Astrocyte (in vitro differentiated cells and primary cell): Measurements from ENCODE around the gene ALPI. TPM values are rescaled to one million over a fixed set of nuclear protein-coding genes. Genes with fewer than 3 reads are reported as not detected.

Experiments
- DNase-seq: peaks from one replicate; pipeline ENCODE4 v3.0.0-alpha.2; 2010; ENCODE audit warnings: low read depth
- FAIRE-seq: peaks from 2 replicates; lab custom pipeline; 2011; peaks lifted over from hg19 to GRCh38; lab: Jason Lieb, UNC
- H2AFZ ChIP-seq: 2 replicates; pipeline ENCODE4 v1.6.0; 2012; ENCODE audit warnings: low read depth, low read length, inconsistent platforms
- H3K27ac ChIP-seq: 2 replicates; pipeline ENCODE4 v1.5.1; 2011; ENCODE audit warnings: low read depth, low read length, inconsistent platforms
- H3K27me3 ChIP-seq: 2 replicates; pipeline ENCODE4 v1.6.0; 2011; ENCODE audit warnings: low read length, inconsistent platforms; ENCODE audit not compliant: insufficient read depth
- H3K36me3 ChIP-seq: 2 replicates; pipeline ENCODE4 v1.5.1; 2011; ENCODE audit warnings: low read length, inconsistent platforms; ENCODE audit not compliant: insufficient read depth
- H3K4me1 ChIP-seq: 2 replicates; pipeline ENCODE4 v1.5.1; 2011; ENCODE audit warnings: low read length, inconsistent platforms; ENCODE audit not compliant: insufficient read depth
- H3K4me2 ChIP-seq: 2 replicates; pipeline ENCODE4 v1.6.0; 2012; ENCODE audit warnings: low read length, inconsistent platforms
- H3K4me3 ChIP-seq: 2 replicates; pipeline ENCODE4 v1.5.1; 2011; ENCODE audit warnings: low read depth, mild to moderate bottlenecking, low read length, inconsistent platforms; ENCODE audit not compliant: insufficient read depth
- H3K79me2 ChIP-seq: 2 replicates; pipeline ENCODE4 v1.6.0; 2012; ENCODE audit warnings: mild to moderate bottlenecking, low read length, inconsistent platforms; ENCODE audit not compliant: insufficient read depth
- H3K9ac ChIP-seq: 2 replicates; pipeline ENCODE4 v1.6.0; 2012; ENCODE audit warnings: mild to moderate bottlenecking, low read length, inconsistent platforms
- H3K9me3 ChIP-seq: 2 replicates; pipeline ENCODE4 v1.5.1; 2012; ENCODE audit warnings: low read depth, mild to moderate bottlenecking, low read length, inconsistent platforms; ENCODE audit not compliant: insufficient read depth
- H4K20me1 ChIP-seq: 2 replicates; pipeline ENCODE4 v1.6.0; 2012; ENCODE audit warnings: low read length, inconsistent platforms; ENCODE audit not compliant: insufficient read depth
- H3K27ac Mint-ChIP-seq: one replicate; pipeline ENCODE4 v1.8.0; 2021; ENCODE audit warnings: mild to moderate bottlenecking, mixed read lengths; ENCODE audit not compliant: unreplicated experiment
- H3K27me3 Mint-ChIP-seq: one replicate; pipeline ENCODE4 v1.8.0; 2021; ENCODE audit warnings: low read depth, mixed read lengths; ENCODE audit not compliant: unreplicated experiment
- H3K36me3 Mint-ChIP-seq: one replicate; pipeline ENCODE4 v1.8.0; 2021; ENCODE audit warnings: low read depth, mixed read lengths; ENCODE audit not compliant: unreplicated experiment
- H3K4me1 Mint-ChIP-seq: one replicate; pipeline ENCODE4 v1.8.0; 2021; ENCODE audit warnings: low read depth, mixed read lengths; ENCODE audit not compliant: unreplicated experiment
- H3K4me3 Mint-ChIP-seq: one replicate; pipeline ENCODE4 v1.8.0; 2021; ENCODE audit warnings: mild to moderate bottlenecking, moderate library complexity, mixed read lengths; ENCODE audit not compliant: unreplicated experiment
- H3K9me3 Mint-ChIP-seq: one replicate; pipeline ENCODE4 v1.8.0; 2021; ENCODE audit warnings: mild to moderate bottlenecking, mixed read lengths; ENCODE audit not compliant: unreplicated experiment
- EZH2 ChIP-seq: IDR thresholded peaks from 2 replicates; pipeline ENCODE4 v1.6.1; 2012; ENCODE audit warnings: mild to moderate bottlenecking, low read length, inconsistent platforms; ENCODE audit not compliant: insufficient read depth
- total RNA-seq: library from RNA; stranded (reverse); gene quantifications from 2 replicates; pipeline ENCODE4 v1.2.1, GENCODE V29; 2021
- TF ChIP-seq, protein P1 (sequence below): IDR thresholded peaks from 2 replicates; pipeline ENCODE4 v1.5.1; 2011; ENCODE audit warnings: low read depth, mild to moderate bottlenecking, inconsistent platforms, low read length, moderate library complexity; ENCODE audit not compliant: insufficient read depth

Gene ALPI
- total RNA-seq, 1 donor from 2014 or later: not detected

DNA sequence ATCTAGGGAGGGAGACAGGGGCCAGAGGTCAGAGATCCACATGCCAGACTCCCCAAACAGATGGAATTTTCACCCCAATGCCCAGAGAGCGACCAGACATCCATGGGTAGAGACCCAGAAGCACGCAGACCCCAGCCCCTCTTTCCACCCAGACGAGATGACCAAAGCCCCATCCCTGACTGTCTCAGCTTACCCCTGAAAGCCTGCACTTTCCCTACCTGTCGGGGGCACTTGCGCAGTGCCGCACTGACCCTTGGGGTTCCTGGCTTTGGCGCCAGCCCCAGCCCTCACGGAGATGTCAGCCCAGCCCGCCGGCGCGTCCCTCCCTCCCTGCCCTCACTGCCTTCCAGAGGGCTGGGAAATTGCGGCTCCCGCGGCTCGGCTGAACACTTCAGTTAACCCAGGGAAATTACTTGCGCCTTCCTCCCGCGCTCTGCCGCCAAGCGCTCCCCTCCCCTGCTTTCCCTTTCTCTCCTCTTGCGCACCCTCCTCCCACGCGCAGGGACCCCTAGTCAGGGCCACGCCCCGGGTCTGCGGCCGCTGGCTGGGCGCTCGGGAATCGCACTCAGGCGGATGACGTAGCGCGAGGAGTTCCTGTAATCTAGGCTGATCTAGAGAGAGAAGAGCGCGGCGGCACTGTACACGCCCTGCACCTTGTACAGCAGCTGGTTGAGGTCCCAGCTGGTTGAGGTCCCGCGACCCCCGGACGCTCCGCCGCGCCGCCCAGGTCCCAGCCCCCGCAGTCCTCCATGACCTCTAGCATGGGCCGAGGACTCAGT lies 37.3 kb upstream of the ALPI start:
- Mint-ChIP-seq H3K4me3 (peak overlapping the region; percentile 54), H3K27ac (no peak overlapping the region), H3K36me3 (no peaks in the 10 kb centered on the region), H3K9me3 (peaks cover 12% of the 10 kb centered on the region), H3K27me3 (peaks cover 77% of the 10 kb centered on the region), H3K4me1 (no peaks in the 10 kb centered on the region)
- Histone ChIP-seq H2AFZ (peak overlapping the region; percentile 41), H3K36me3 (no peaks in the 10 kb centered on the region), H4K20me1 (no peaks in the 10 kb centered on the region), H3K4me3 (no peak overlapping the region), H3K27me3 (peaks cover 53% of the 10 kb centered on the region), H3K9me3 (peaks cover 16% of the 10 kb centered on the region), H3K4me2 (peak overlapping the region; percentile 74), H3K27ac (no peak overlapping the region), H3K79me2 (no peaks in the 10 kb centered on the region), H3K4me1 (no peaks in the 10 kb centered on the region), H3K9ac (no peak overlapping the region)
- FAIRE-seq: no peak
- peak; percentile 42 for DNase-seq
- TF ChIP-seq, protein P1, sequence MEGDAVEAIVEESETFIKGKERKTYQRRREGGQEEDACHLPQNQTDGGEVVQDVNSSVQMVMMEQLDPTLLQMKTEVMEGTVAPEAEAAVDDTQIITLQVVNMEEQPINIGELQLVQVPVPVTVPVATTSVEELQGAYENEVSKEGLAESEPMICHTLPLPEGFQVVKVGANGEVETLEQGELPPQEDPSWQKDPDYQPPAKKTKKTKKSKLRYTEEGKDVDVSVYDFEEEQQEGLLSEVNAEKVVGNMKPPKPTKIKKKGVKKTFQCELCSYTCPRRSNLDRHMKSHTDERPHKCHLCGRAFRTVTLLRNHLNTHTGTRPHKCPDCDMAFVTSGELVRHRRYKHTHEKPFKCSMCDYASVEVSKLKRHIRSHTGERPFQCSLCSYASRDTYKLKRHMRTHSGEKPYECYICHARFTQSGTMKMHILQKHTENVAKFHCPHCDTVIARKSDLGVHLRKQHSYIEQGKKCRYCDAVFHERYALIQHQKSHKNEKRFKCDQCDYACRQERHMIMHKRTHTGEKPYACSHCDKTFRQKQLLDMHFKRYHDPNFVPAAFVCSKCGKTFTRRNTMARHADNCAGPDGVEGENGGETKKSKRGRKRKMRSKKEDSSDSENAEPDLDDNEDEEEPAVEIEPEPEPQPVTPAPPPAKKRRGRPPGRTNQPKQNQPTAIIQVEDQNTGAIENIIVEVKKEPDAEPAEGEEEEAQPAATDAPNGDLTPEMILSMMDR: no peak
- TF ChIP-seq EZH2: peak; percentile 25

DNA sequence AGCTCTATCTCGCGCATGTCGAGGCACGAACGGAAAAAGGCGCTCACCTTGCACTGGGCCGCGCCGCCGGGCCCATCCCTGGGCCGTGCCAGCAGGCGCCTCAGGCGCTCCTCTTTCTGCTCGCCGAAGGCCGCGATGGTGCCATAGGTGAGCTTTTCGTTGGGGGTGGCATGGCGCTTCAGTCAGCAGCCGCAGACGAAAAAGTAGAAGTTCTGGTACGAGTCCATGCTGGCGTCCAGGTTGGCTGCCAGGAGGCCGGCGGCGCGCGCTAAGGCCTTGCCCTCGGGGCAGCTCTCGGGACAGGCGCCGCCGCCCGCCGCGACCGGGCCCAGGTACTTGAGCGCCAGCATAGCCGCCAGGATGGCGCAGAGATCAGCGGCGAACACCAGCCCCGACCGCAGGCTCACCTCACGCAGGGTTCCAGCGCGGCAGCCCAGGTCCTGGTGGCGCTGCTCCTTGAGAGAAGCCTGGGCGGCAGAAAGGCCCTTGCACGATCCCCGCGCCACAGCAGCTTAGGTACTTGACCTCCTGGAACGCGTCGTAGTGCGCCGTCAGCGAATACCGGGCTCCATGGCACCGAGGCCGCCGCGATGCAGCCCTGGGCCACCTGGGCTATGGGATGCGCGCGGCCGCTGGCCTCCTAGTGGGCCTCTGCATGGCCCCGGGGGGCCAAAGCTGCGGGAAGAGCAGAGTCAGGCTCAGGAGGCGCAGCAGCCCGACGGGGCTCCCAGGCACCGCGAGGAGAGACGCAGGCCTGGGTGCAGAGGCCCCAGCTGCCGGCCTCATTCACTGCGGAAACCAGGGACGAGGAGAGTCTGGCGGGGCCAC lies 36.5 kb upstream of the ALPI start:
- DNase-seq (no peak), FAIRE-seq (no peak)
- H3K36me3 ChIP-seq: no peaks in the 10 kb centered on the region
- peaks cover 16% of the 10 kb centered on the region for H3K9me3 ChIP-seq
- no peak overlapping the region for H3K9ac ChIP-seq
- H3K27me3 Mint-ChIP-seq: peaks cover 78% of the 10 kb centered on the region
- peak overlapping the region; percentile 74 for H3K4me2 ChIP-seq
- peaks cover 12% of the 10 kb centered on the region for H3K9me3 Mint-ChIP-seq
- H3K4me3 ChIP-seq: no peak overlapping the region
- H3K27ac Mint-ChIP-seq: no peak overlapping the region
- no peaks in the 10 kb centered on the region for H3K36me3 Mint-ChIP-seq
- no peaks in the 10 kb centered on the region for H4K20me1 ChIP-seq
- H3K4me1 Mint-ChIP-seq: no peaks in the 10 kb centered on the region
- H3K4me1 ChIP-seq: no peaks in the 10 kb centered on the region
- no peak overlapping the region for H3K27ac ChIP-seq
- no peak overlapping the region for H3K4me3 Mint-ChIP-seq
- peak overlapping the region; percentile 41 for H2AFZ ChIP-seq
- peaks cover 60% of the 10 kb centered on the region for H3K27me3 ChIP-seq
- TF ChIP-seq EZH2: peak; percentile 65
- TF ChIP-seq, protein P1: no peak
- H3K79me2 ChIP-seq: no peaks in the 10 kb centered on the region
